ENCODE measurements around the gene PUS7. TPM values are rescaled to one million over a fixed set of nuclear protein-coding genes. Genes with fewer than 3 reads are reported as not detected.

The PUS7 gene
- total RNA-seq, 1 donor = 16.8 TPM

GRCh38 chr7:105496521-105496920 is 25.6 kb downstream of the PUS7 start:
- H3K4me3 ChIP-seq (ENCODE audit: low read depth, low read length) = no peak overlapping the region
- peak; percentile 23 for DNase-seq (ENCODE audit: low read depth)
- no peak for TF ChIP-seq CTCF (IDR thresholded peaks at IDR 0.05; ENCODE audit: insufficient read depth, low read depth, low read length)

GRCh38 chr7:105493923-105494315 is 28.2 kb downstream of the PUS7 start:
- no peak for TF ChIP-seq CTCF (IDR thresholded peaks at IDR 0.05; ENCODE audit: insufficient read depth, low read depth, low read length)
- peak; percentile 90 for DNase-seq (ENCODE audit: low read depth)
- H3K4me3 ChIP-seq (ENCODE audit: low read depth, low read length) = no peak overlapping the region

GRCh38 chr7:105493196-105493922 is 28.7 kb downstream of the PUS7 start:
- H3K4me3 ChIP-seq (ENCODE audit: low read depth, low read length) = no peak overlapping the region
- no peak for DNase-seq (ENCODE audit: low read depth)
- TF ChIP-seq CTCF (IDR thresholded peaks at IDR 0.05; ENCODE audit: insufficient read depth, low read depth, low read length) = no peak

GRCh38 chr7:105489409-105489808 is 32.7 kb downstream of the PUS7 start:
- no peak for DNase-seq (ENCODE audit: low read depth)
- no peak overlapping the region for H3K4me3 ChIP-seq (ENCODE audit: low read depth, low read length)
- no peak for TF ChIP-seq CTCF (IDR thresholded peaks at IDR 0.05; ENCODE audit: insufficient read depth, low read depth, low read length)

- peak; percentile 86 for DNase-seq (ENCODE audit: low read depth)
- peak; percentile 47 for TF ChIP-seq CTCF (IDR thresholded peaks at IDR 0.05; ENCODE audit: insufficient read depth, low read depth, low read length)
- H3K4me3 ChIP-seq (ENCODE audit: low read depth, low read length) = no peak overlapping the region
These were observed 34.2 kb downstream of the PUS7 start for GRCh38 chr7:105487579-105488571.

- H3K4me3 ChIP-seq (ENCODE audit: low read depth, low read length) = no peak overlapping the region
- DNase-seq (ENCODE audit: low read depth) = no peak
- no peak for TF ChIP-seq CTCF (IDR thresholded peaks at IDR 0.05; ENCODE audit: insufficient read depth, low read depth, low read length)
These were observed 41.1 kb downstream of the PUS7 start for GRCh38 chr7:105480931-105481330.
